HG02642 (cell line): ENCODE results near the gene EBF3.

Experiments used
- ATAC-seq: cut with Tn5 transposase; IDR thresholded peaks from one replicate; pipeline ENCODE4 v1.9.1; 2021; ENCODE audit warnings: mild to moderate bottlenecking; ENCODE audit not compliant: unreplicated experiment, poor library complexity

EBF3 gene

DNA sequence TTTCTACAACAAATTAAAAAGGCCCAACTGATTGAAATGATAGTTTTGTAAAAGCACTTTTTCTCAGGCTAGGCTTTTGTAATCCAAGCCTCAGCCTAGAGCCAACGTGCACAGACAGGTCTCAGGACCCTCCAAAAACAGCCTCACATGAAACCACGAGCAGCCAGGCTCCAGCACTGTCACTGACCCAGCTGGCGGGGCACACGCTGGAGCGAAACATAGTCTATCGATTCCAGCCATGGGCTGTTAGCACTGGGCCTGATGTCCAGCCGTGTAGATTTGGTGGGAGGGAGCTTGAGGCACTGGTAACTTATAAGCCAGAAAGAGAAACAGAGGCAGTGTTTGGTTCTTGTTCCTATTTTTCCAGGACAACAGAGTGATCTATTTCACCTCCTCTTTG, 104.5 kb downstream of the EBF3 start:
- no peak for ATAC-seq

GRCh38 chr10:129857242-129857960, 106.7 kb downstream of the EBF3 start:
- no peak for ATAC-seq

- no peak for ATAC-seq
Observed at GRCh38 chr10:129855836-129856563, 108.1 kb downstream of the EBF3 start.

DNA sequence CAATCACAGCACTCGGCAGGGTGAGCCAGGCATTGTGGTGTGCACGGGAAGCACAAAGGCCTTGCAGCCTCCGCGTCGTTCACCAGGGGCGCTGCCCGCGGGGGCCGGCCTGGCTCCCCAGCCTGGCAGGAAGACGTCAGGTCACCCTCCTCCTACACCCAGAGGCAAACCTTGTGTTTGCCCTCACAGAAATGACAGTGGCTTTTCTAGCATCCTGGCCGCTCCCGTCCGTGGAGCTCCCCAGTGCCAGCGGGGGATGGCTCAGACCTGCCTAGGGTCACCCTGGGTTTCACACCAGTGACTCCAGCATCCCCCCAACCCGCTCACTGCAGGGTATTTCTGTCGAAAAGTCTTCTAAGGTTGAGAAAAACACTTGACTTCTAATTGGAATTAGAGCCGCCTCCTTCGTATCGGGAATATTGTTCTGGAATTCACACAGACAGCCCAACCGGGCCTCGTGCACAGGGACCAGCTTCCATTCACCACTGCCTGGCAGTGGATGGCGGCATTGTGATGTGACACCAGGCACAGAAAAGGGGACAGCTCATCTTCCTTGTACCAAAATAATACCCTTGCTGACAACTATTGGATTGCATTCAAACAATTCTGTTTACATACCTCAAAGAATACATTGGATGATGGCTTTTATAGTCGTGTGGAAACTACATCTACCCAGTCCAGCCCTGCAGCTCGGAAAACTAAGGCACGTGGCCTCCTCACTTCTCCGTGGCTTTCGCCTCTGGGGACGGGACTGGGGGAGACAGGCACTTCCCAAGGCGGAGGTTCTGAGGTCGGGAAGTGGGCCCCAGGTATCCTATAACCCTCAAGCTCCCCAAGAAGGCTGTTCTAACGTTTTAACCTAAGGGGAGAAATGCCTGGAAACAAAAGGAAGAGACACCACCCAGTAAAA, 109.0 kb downstream of the EBF3 start:
- ATAC-seq, result no peak

DNA sequence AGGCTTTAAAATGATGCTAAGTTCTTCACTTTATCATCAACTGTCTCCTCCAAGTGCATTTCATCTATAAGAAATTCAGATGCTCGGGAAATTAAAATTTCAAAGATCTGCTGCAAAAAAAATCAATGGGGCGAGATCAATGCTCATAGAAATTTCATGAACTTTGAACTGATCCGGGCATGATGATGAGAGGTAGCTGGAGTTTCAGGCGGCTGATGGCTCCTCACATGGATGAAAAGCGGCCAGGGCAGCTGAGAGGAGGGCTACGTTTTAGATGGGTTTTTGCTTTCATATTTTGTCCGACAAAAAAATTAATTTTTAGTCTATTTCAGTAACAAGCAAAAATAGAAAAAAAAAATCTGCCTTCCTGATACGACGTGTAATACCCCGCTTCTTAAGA, 109.9 kb downstream of the EBF3 start:
- ATAC-seq, result no peak

DNA sequence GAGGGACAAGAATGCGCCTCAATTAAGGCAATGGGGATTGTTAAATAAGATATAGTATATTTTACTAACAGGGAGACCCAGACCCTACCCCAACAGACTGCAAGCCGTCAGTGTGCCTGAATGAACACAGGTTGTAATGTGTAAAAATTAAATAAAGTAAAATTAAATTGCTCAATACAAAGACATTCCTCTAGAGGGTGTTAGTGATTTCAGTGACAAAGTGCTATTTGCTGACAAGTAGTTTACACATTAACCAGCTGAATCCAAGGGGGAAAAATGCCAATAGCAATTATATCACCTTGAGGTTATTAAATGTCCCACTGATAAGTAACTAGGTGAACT, 110.5 kb downstream of the EBF3 start:
- ATAC-seq, result no peak

- no peak for ATAC-seq
Observed at GRCh38 chr10:129852829-129853561, 111.1 kb downstream of the EBF3 start.

DNA sequence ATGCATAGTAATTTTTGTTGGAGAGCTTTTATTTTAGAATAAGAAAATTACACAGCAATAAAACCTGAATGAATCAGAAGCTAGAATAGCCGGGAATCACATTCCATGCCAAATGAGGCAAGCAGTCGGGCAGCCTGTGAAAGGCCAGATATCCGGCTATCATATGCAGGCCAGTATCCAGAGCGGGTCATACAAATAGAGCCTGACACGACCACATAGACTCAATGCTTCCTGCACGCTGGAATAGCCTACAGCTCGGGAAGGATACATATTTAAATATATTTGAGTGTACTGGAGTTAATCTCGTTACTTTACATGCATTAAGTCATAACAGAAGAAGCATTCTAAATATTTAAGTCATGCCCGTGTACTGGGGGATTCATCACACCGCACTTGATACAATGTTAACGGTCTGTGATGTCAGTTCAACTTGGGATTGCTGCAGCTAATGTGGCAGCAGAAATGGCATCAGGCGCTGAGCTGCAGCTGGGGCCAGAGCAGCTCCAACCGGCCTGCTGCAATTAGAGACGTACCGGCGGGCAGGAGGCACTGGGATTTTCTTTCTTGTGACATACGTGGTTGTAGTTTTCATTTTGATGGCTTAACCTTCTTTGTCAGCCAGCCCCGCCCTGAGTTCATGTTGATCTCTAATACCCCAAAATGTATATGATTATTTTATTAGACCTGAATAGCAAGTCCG, 112.0 kb downstream of the EBF3 start:
- ATAC-seq, result no peak

DNA sequence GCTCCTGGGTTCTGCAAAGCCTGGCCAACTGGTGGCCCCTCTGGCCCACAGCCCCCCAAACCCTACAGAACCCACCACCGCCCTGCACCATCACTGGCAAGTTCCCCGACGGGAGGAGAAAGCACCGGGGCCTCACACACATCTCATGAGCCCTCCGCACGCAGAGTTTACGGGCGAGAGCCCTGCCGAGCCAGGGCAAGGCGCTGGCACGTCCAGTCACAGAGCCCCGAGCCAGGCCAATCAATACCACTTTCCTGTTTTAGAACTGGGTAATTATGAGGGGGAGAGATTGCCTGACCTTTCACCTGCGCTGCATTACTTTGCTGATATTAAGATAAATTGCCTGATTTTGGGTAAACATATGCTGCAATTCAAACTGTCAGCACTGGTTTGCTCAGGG, 113.3 kb downstream of the EBF3 start:
- no peak for ATAC-seq

DNA sequence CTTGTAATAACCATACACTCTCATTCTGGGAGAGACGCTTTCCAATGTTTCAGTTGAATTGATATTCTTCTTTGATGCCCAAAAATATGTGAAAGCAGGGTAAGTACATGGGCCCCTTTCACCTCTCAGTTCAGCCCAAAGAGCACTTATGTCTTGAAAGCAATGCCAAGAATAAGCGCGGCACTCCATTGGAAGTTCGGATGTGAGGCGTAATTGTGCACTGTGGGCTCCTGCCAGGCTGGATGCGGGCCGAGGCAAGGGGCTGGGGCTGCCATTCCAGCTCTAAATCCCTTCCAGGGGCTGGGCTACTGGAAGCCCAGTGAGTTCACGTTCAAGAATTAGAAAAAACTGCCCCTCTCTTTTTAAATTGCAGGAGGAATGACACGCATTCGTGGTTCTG, 113.8 kb downstream of the EBF3 start:
- ATAC-seq, result no peak

DNA sequence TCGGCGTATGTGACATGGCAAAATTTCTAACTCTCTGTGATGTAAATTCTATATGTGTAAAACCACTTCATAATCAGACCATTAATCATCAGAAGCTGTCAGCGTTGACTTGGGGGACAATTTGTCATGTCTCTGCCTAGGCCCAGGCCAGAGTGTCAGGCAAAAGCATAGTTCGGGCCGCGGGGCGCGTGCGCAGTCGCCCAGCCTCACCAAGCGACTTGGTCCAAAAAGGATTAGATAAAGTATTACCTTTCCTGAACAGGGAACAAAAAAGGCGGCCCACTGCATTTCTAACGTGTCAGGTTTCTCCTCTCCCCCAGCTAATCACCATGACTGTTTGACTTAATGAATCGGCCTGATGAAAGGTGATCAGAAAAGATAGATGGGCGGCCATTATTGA, 114.2 kb downstream of the EBF3 start:
- no peak for ATAC-seq

DNA sequence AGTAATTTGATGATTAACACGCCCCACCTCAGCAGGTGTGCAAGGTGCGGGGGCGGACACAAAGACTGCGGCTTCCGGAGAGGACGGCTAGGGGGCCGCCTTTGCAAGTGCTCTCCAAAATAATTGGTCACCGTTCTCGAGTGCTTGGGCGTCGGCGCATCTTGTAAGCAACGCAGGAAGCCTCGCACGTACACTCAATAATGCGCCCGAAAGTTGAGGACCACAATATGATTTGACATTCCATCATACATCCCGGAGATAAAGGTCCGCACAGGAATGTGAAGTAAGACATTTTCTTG, 114.7 kb downstream of the EBF3 start:
- no peak for ATAC-seq

- ATAC-seq, result no peak
Observed at GRCh38 chr10:129848696-129849451, 115.2 kb downstream of the EBF3 start.

- no peak for ATAC-seq
Observed at GRCh38 chr10:129847741-129848483, 116.2 kb downstream of the EBF3 start.

DNA sequence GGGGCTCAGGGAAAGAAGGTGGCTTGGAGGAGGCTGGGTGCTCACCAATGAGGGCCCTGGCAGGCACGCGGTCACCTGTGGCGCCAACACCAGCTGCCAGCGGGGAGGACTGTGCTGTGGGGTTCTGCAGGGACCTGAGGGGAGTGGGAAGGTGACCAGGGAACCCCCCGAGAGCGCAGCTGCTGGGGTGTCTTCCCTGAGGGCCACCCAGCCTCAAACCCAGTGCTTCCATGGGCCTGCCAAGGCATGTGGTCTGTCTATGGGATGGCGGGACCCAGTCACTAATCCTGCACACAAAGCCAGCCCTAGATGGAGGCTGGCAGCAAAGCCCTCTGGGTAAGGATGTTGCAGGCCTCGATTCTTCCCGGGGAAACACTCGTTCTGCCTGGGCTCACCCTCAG, 117.1 kb downstream of the EBF3 start:
- ATAC-seq, result no peak

DNA sequence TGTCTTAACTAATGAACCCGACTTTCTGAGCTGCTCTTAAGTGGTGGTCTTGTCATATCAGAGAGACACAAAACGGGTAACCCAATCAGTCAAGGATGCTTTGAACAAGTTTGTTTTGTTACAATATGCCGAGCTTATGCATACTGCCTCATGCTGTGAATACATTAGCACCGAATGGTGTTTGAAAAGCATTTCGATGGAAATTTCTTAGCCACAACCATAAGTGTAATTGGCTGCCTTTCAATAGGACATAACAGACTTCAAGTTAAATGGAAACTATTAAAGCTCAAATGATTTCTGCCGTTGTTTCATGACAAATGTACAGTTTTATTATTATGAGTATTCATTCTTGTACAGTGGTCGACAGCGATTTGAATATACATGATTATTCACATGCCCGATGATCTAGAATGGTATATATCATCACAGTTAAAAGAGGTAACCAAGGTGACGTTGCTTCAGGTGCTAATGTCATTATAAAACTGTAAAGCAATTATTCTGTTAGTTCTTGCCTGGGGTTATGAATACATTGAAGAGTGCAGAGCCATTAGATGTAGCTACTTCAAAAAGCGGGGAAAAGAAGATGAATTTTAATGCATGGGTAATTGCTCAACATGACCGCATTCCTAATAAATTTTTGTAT, 118.8 kb downstream of the EBF3 start:
- no peak for ATAC-seq

DNA sequence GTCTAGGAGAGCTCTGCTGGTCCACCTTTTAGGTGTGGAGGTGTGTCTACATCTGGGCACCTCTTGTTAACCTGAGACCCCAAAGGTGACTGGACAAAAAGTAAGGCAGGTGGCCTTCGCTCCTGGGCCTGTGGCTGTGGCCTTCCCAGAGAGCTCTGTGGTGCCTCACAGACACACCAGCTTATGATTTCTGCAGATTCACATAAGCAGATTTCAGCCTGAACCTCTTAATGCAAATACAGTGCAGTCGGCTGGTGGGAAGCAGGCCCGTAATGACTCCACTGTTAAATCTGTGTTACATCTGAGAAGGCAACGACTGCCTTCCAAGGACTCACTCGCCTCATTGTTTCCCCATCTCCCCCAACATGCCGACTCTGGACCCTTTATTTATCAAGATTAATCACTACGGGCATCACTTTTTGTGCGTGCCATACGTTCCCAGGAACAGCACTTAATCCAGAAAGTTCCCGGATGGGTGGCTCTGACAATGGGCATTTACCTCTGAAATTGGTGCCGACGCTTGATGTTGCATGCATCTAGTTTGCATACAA, 119.8 kb downstream of the EBF3 start:
- no peak for ATAC-seq

- no peak for ATAC-seq
Observed at GRCh38 chr10:129843702-129844101, 120.4 kb downstream of the EBF3 start.
